Jurkat, Clone E6-1 (cell line): ENCODE results near the gene SDHA. TPM values are rescaled to one million over a fixed set of nuclear protein-coding genes. Genes with fewer than 3 reads are reported as not detected.

Experiments
- DNase-seq: peaks from one replicate; pipeline ENCODE4 v3.0.0-alpha.2; 2011; ENCODE audit warnings: low read depth, low spot score
- H3K4me3 ChIP-seq: 2 replicates; pipeline ENCODE4 v1.5.1; 2011; ENCODE audit warnings: mild to moderate bottlenecking, low read length, control low read depth, moderate library complexity
- polyA plus RNA-seq: library from polyadenylated mRNA; unstranded; fragments of >200 nt; gene quantifications from one replicate; pipeline ENCODE4 v1.2.1, GENCODE V29; 2012; ENCODE audit warnings: missing spikeins; ENCODE audit not compliant: insufficient read length, insufficient read depth

SDHA gene
- 337 TPM for polyA plus RNA-seq

- peak; percentile 85 for DNase-seq
- H3K4me3 ChIP-seq, result peak within 1 kb of the TSS; percentile 81
Measured at GRCh38 chr5:217494-218456, at the start of gene SDHA, which contains the start of gene CCDC127. Gene SDHA (plus strand): TSS chr5:218320. CDS start chr5:218356, 36 bp downstream. Gene CCDC127 (minus strand): TSS chr5:218153. CDS start chr5:216849, 1,304 bp downstream.

DNA sequence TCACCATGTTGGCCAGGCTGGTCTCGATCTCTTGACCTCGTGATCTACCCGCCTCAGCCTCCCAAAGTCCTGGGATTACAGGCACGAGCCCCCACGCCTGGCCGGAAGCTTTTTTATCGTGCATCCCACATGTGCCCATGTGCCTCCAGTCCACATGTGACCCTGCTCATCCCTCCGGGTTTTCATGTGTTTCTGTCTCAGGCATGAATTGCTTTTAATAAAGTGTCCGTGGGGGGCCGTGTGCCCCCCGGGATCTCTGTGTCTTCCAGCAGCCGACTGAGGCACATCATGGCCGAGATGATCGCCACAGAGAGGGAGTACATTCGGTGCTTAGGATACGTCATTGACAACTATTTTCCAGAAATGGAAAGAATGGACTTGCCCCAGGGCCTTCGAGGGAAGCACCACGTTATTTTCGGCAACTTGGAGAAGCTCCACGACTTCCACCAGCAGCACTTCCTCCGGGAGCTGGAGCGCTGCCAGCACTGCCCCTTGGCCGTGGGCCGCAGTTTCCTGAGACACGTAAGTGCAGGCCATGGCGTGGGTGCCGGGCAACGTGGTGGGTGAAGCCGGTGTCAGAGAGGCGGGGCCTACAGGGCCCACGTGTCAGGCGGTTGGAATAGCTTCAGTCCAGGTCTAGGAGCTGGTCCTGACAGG is 48.9 kb upstream of the SDHA start:
- no peak for DNase-seq
- H3K4me3 ChIP-seq, result no peak overlapping the region

GRCh38 chr5:169728-170094 is 48.4 kb upstream of the SDHA start:
- no peak for DNase-seq
- H3K4me3 ChIP-seq, result no peak overlapping the region

- no peak for DNase-seq
- no peak overlapping the region for H3K4me3 ChIP-seq
Measured at GRCh38 chr5:170971-171800, 46.9 kb upstream of the SDHA start.

GRCh38 chr5:171801-172331 is 46.3 kb upstream of the SDHA start:
- no peak for DNase-seq

DNA sequence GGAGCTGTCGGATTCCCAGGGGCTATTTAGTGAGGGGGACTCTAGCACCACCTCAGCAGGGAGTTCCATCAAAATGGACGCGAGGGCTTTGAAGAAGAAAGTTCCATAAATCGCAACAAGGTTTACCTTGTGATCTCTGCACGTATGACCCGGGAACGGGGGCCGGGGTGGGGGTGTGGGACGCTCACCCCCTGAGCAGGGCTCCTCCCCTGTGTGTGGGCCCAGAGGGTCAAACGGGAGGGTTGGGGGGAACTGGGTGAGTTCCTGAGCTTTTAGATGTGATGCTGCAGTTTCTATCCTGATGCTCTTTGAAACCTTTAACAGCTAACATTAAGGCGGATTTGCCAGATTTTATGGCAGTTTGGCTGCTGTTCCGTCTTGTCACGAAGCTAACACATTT is 45.7 kb upstream of the SDHA start:
- no peak overlapping the region for H3K4me3 ChIP-seq
- DNase-seq, result no peak

More at GRCh38 chr5:171801-172331, 46.3 kb upstream of the SDHA start:
- no peak overlapping the region for H3K4me3 ChIP-seq

- no peak for DNase-seq
- no peak overlapping the region for H3K4me3 ChIP-seq
Measured at GRCh38 chr5:172841-173251, 45.3 kb upstream of the SDHA start.

DNA sequence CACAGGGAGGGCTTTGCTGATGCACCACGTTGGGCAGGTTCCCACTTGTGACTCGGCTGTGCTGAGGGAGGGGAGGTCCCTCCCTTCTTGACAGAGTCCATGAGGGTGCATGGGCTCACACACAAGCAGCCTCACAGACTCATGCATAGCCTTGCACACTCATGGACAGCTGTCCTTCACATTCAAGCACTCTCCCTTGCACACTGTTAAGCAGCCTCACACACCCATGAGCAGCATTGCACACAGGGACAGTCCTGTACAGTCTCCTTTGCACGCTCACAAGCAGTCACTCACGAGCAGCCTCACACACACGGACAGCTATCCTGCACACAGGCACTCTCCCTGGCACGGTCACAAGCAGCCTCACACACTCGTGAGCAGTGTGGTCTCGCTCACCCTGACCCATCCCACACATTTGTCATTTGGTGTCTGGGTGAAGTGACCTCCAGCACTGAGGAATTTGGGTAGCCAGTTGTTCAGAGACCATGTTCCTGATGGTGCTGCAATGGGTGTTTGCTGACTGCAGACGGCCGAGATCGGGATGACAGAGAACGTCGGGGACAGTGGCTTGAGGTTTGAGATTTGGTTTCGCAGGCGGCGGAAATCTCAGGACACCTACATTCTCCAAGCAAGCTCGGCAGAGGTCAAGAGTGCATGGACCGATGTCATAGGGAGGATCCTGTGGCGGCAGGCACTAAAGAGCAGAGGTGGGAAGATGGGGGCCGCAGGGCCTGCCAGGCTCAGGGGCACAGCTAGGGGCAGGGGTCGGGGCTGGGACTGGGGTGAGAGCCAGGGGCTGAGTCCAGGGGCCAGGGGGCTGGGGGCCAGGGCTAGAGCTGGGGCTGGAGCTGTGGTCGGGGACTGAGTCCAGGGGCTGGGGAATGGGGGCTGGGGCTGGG is 44.5 kb upstream of the SDHA start:
- no peak overlapping the region for H3K4me3 ChIP-seq
- no peak for DNase-seq

- no peak for DNase-seq
- no peak overlapping the region for H3K4me3 ChIP-seq
Measured at GRCh38 chr5:174291-174600, 43.9 kb upstream of the SDHA start.

- DNase-seq, result no peak
- no peak overlapping the region for H3K4me3 ChIP-seq
Measured at GRCh38 chr5:174876-175465, 43.1 kb upstream of the SDHA start.

- DNase-seq, result no peak
- H3K4me3 ChIP-seq, result no peak overlapping the region
Measured at GRCh38 chr5:176296-176823, 41.8 kb upstream of the SDHA start.

DNA sequence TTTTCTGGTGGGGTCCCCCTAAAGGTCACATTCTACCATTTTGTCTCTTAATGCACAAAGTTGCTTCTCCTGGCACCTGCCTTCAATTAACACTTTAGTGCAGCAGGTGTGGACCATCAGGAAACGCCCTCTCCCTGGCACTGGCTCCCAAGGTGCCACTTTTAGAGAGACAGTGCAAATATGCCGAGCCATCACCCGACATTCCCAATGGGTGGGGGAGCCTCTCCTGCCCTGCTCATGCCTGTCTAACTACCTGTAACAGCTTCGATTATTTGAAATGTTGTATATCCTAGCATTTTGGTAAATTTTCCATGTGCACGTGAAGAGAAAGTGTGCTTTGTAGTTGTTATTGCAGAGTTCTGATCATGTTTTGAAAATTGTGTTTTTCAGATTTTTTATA is 40.0 kb upstream of the SDHA start:
- no peak for DNase-seq
- H3K4me3 ChIP-seq, result no peak overlapping the region

DNA sequence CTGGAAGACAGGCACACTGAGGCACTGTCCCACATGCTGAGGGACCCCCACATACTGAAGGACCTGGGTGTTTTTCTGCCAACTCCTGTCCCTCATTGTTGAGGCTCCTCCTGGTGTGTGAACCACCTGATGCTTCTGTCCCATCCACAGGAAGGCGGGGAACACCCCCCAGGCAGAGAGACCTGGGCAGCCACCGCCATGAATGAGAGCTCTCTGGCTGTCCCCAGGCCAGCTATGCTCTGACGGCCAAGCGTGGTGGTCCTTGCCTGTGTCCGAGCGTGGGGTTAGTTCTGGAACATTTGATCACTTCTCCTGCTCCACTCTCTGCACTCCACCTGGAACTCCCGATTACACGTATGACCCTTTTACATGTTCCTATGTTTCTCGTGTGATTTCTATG is 38.7 kb upstream of the SDHA start:
- no peak overlapping the region for H3K4me3 ChIP-seq
- DNase-seq, result no peak

GRCh38 chr5:180286-180918 is 37.7 kb upstream of the SDHA start:
- H3K4me3 ChIP-seq, result no peak overlapping the region
- no peak for DNase-seq

DNA sequence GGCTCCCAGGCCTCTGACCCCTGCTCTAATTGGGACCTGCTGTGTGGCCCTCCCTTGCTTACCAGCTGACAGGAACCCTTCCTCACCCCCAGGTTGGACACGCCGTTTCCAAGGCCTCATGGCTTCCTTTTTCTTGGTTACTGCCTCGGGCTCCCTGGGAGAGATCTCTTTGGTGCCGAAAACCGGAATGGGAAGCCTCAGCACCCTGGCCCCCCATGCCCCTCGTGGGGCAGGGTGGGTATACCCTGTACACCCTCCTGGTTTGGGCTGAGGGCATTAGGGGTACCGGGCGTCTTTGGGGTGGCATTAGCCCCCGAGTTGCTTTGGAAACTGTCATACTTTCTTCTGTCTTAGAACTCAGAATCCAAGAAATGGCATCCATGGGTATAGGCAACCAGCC is 37.0 kb upstream of the SDHA start:
- H3K4me3 ChIP-seq, result no peak overlapping the region

GRCh38 chr5:181566-181965 is 36.6 kb upstream of the SDHA start:
- no peak for DNase-seq
- no peak overlapping the region for H3K4me3 ChIP-seq

More for the DNA sequence above, 37.0 kb upstream of the SDHA start:
- DNase-seq, result no peak

DNA sequence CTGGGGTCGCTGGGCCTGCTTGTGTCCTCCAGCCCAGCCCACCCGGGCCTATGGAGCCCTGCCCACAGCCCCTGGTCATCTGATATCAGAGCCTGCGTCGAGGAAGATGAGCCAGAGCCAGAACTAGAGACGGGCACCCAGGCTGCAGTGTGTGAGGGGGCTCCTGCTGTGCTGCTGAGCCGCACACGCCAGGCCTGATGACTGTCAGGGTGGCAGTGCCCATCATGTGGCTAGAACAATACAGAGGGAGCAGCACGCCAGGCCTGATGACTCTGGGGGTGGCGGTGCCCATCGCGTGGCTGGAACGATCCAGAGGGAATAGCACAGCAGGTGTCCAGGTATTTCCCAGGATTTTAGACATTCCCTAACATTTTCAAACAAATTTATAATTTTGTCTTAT is 36.0 kb upstream of the SDHA start:
- no peak overlapping the region for H3K4me3 ChIP-seq
- no peak for DNase-seq
